Smooth muscle cell (in vitro differentiated cells): ENCODE results near the gene STK17B. TPM values are rescaled to one million over a fixed set of nuclear protein-coding genes. Genes with fewer than 3 reads are reported as not detected.

ENCODE experiments used
- DNase-seq: peaks from one replicate; lab custom pipeline; 2025; ENCODE audit not compliant: unreplicated experiment; lab: John Stamatoyannopoulos, UW
- H2AFZ ChIP-seq: fragments of 200-600 bp; sonication (generic); 2 replicates; pipeline ENCODE4 v1.6.0; 2016; ENCODE audit warnings: antibody characterized with exemption, low read depth, mild to moderate bottlenecking
- H3F3A ChIP-seq: fragments of 200-600 bp; sonication (generic); 2 replicates; pipeline ENCODE4 v1.6.0; 2017; ENCODE audit warnings: antibody characterized with exemption, low read depth
- H3K27ac ChIP-seq: fragments of 200-600 bp; sonication (generic); 2 replicates; pipeline ENCODE4 v1.5.1; 2016; ENCODE audit warnings: low read depth, mild to moderate bottlenecking
- H3K27me3 ChIP-seq: fragments of 200-600 bp; sonication (generic); 2 replicates; pipeline ENCODE4 v1.6.1; 2016; ENCODE audit warnings: low read depth, mild to moderate bottlenecking
- H3K36me3 ChIP-seq: fragments of 200-600 bp; sonication (generic); 2 replicates; pipeline ENCODE4 v1.5.1; 2016; ENCODE audit warnings: low read depth
- H3K4me1 ChIP-seq: fragments of 200-600 bp; sonication (generic); 2 replicates; pipeline ENCODE4 v1.5.1; 2016; ENCODE audit warnings: low read depth
- H3K4me2 ChIP-seq: fragments of 200-600 bp; sonication (generic); 2 replicates; pipeline ENCODE4 v1.6.0; 2016; ENCODE audit warnings: mild to moderate bottlenecking
- H3K4me3 ChIP-seq: fragments of 200-600 bp; sonication (generic); 2 replicates; pipeline ENCODE4 v1.5.1; 2016; ENCODE audit warnings: mild to moderate bottlenecking
- H3K79me2 ChIP-seq: fragments of 200-600 bp; sonication (generic); 2 replicates; pipeline ENCODE4 v1.6.0; 2016; ENCODE audit warnings: low read depth, mild to moderate bottlenecking
- H3K9ac ChIP-seq: fragments of 200-600 bp; sonication (generic); 2 replicates; pipeline ENCODE4 v1.6.0; 2016; ENCODE audit warnings: low read depth
- H3K9me3 ChIP-seq: fragments of 200-600 bp; sonication (generic); replicated peaks from 2 replicates; pipeline ENCODE4 v1.5.1; 2016; ENCODE audit warnings: low read depth
- H4K20me1 ChIP-seq: fragments of 200-600 bp; sonication (generic); 2 replicates; pipeline ENCODE4 v1.6.0; 2016; ENCODE audit warnings: low read depth
- CTCF ChIP-seq: fragments of 200-600 bp; sonication (generic); IDR thresholded peaks from 2 replicates; pipeline ENCODE4 v1.5.1; 2017; ENCODE audit warnings: borderline replicate concordance, mild to moderate bottlenecking, antibody characterized with exemption; ENCODE audit not compliant: insufficient read depth, poor library complexity, severe bottlenecking
- WGBS: methylation state at CpG from one replicate; pipeline ENCODE4 v1.1.7; 2016; ENCODE audit warnings: low lambda C conversion rate; 5-methylcytosine and 5-hydroxymethylcytosine counted together
- polyA plus RNA-seq: library from polyadenylated mRNA; unstranded; fragments of >200 nt; fragmentation: Nextera tagmentation; extraction: Ambion mirVana; gene quantifications from 2 replicates; pipeline ENCODE4 v1.2.1, GENCODE V29; 2016
- total RNA-seq: library from RNA; depleted of rRNA; stranded (reverse); fragments of >200 nt; gene quantifications from 2 replicates; pipeline ENCODE4 v1.2.3, GENCODE V29; 2014

Gene STK17B
- total and polyA plus RNA-seq, 2 experiments from 2014 or later: 33.5 to 165 TPM

DNA sequence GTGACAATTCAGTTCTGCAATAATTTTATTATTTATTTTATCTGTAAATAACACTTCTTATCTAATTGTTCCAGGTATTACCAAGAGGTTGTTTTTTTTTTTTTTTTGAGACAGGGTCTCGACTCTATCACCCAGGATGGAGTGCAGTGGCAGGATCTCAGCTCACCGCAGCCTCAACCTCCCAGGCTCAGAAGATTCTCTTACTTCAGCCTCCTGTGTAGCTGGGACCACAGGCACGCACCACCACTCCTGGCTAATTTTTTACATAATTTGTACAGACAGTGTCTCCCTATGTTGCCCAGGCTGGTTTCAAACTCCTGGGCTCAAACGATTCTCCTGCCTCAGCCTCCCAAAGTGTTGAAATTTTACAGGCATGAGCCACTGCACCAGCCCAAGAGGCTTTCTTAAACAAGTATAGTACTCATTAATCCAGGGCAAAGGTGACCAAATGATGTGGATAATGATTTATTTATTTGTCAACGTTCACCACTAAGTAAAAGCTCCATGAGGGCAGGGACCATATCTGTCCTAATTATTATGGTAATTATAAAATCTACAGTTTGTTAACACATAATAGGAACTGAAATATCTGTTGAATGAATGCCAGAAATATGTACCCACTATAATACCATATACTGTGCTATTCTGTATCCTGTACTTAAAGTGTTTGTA, 12.0 kb downstream of the STK17B start:
- peak overlapping the region; percentile 73 for H3K27ac ChIP-seq
- no peak for DNase-seq
- TF ChIP-seq CTCF: no peak
- no peak overlapping the region for H3K4me3 ChIP-seq
- H3F3A ChIP-seq: peaks cover 6% of the 10 kb centered on the region
- WGBS: 95% methylated on average over 5 of the region's 5 CpGs
- peaks cover 12% of the 10 kb centered on the region for H3K4me1 ChIP-seq
- no peaks in the 10 kb centered on the region for H3K9me3 ChIP-seq
- H3K9ac ChIP-seq: peak overlapping the region; percentile 30
- peaks cover 39% of the 10 kb centered on the region for H4K20me1 ChIP-seq
- H3K79me2 ChIP-seq: peaks cover 91% of the 10 kb centered on the region
- H3K4me2 ChIP-seq: peak overlapping the region; percentile 79
- H3K27me3 ChIP-seq: no peaks in the 10 kb centered on the region
- H3K36me3 ChIP-seq: peaks cover 25% of the 10 kb centered on the region
- H2AFZ ChIP-seq: no peak overlapping the region

GRCh38 chr2:196155575-196155974, 15.8 kb downstream of the STK17B start:
- H4K20me1 ChIP-seq: peaks cover 37% of the 10 kb centered on the region
- H3F3A ChIP-seq: peaks cover 6% of the 10 kb centered on the region
- H3K4me1 ChIP-seq: peaks cover 11% of the 10 kb centered on the region
- 42% methylated on average over 2 of the region's 2 CpGs for WGBS
- no peaks in the 10 kb centered on the region for H3K9me3 ChIP-seq
- peaks cover 88% of the 10 kb centered on the region for H3K79me2 ChIP-seq
- no peak for TF ChIP-seq CTCF
- H3K4me3 ChIP-seq: no peak overlapping the region
- no peak overlapping the region for H3K4me2 ChIP-seq
- H2AFZ ChIP-seq: no peak overlapping the region
- H3K9ac ChIP-seq: no peak overlapping the region
- H3K27me3 ChIP-seq: no peaks in the 10 kb centered on the region
- peaks cover 21% of the 10 kb centered on the region for H3K36me3 ChIP-seq
- no peak for DNase-seq
- no peak overlapping the region for H3K27ac ChIP-seq

GRCh38 chr2:196153480-196153879, 17.9 kb downstream of the STK17B start:
- H3K27ac ChIP-seq: no peak overlapping the region
- no peak overlapping the region for H2AFZ ChIP-seq
- H3K4me3 ChIP-seq: no peak overlapping the region
- no peak overlapping the region for H3K4me2 ChIP-seq
- no peaks in the 10 kb centered on the region for H3K4me1 ChIP-seq
- H4K20me1 ChIP-seq: peaks cover 56% of the 10 kb centered on the region
- no peaks in the 10 kb centered on the region for H3K27me3 ChIP-seq
- H3K9ac ChIP-seq: no peak overlapping the region
- peaks cover 80% of the 10 kb centered on the region for H3K79me2 ChIP-seq
- no peaks in the 10 kb centered on the region for H3F3A ChIP-seq
- TF ChIP-seq CTCF: no peak
- no peaks in the 10 kb centered on the region for H3K9me3 ChIP-seq
- no peak for DNase-seq
- WGBS: 90% methylated on average over 2 of the region's 2 CpGs
- H3K36me3 ChIP-seq: peaks cover 21% of the 10 kb centered on the region

GRCh38 chr2:196149948-196150347, 21.4 kb downstream of the STK17B start:
- Histone ChIP-seq H3K36me3 (peaks cover 18% of the 10 kb centered on the region), H3K9me3 (no peaks in the 10 kb centered on the region), H3K27ac (peak overlapping the region; percentile 4), H3K4me3 (no peak overlapping the region), H2AFZ (no peak overlapping the region), H3K4me2 (no peak overlapping the region), H3K4me1 (no peaks in the 10 kb centered on the region), H3K9ac (no peak overlapping the region), H3K27me3 (no peaks in the 10 kb centered on the region), H4K20me1 (peaks cover 67% of the 10 kb centered on the region), H3F3A (no peaks in the 10 kb centered on the region), H3K79me2 (peaks cover 64% of the 10 kb centered on the region)
- no peak for DNase-seq
- no peak for TF ChIP-seq CTCF
- 79% methylated on average over 3 of the region's 3 CpGs for WGBS
